NCI-H526 treated with DMSO at 0.1 percent for 48 hours (cell line): ENCODE data around the gene MAGT1.
"Not testable (repeated sequence)": the region's sequence is repeated elsewhere in the genome, so short reads cannot be mapped to it uniquely, and the experiment has no call there.

Experiments
- DNase-seq: peaks from one replicate; lab custom pipeline; 2025; lab: John Stamatoyannopoulos, UW

MAGT1 gene

GRCh38 chrX:77831544-77831943, 63.7 kb downstream of the MAGT1 start:
- DNase-seq, result not testable (repeated sequence)

- not testable (repeated sequence) for DNase-seq
These were observed 73.2 kb downstream of the MAGT1 start for GRCh38 chrX:77821989-77822388.

- no peak for DNase-seq
These were observed 75.0 kb downstream of the MAGT1 start for GRCh38 chrX:77820091-77820727.

- DNase-seq, result no peak
These were observed 81.0 kb downstream of the MAGT1 start for GRCh38 chrX:77814210-77814609.

GRCh38 chrX:77802201-77802600, 93.0 kb downstream of the MAGT1 start:
- DNase-seq, result no peak

- DNase-seq, result no peak
These were observed 100.1 kb downstream of the MAGT1 start for GRCh38 chrX:77795124-77795523.

- no peak for DNase-seq
These were observed 101.3 kb downstream of the MAGT1 start for GRCh38 chrX:77793946-77794345.

- DNase-seq, result no peak
These were observed 107.2 kb downstream of the MAGT1 start for GRCh38 chrX:77788050-77788449.

- no peak for DNase-seq
These were observed 108.9 kb downstream of the MAGT1 start for GRCh38 chrX:77786365-77786680.

- DNase-seq, result peak; percentile 83
These were observed 109.5 kb downstream of the MAGT1 start, which contains the start of gene ATRX for GRCh38 chrX:77785486-77786364. ATRX (minus strand) TSS chrX:77786216; CDS start chrX:77786001, 215 bp downstream.

- DNase-seq, result no peak
These were observed 115.5 kb downstream of the MAGT1 start for GRCh38 chrX:77779695-77780094.

GRCh38 chrX:77776659-77777058, 118.6 kb downstream of the MAGT1 start:
- no peak for DNase-seq
